Fibroblast of lung (primary cell): Measurements from ENCODE around the gene GABPB1. TPM values are rescaled to one million over a fixed set of nuclear protein-coding genes. Genes with fewer than 3 reads are reported as not detected.

Experiments used
- DNase-seq, 2 donors: peaks; one replicate each; pipeline versions ENCODE4 v3.0.0 to v3.0.0-alpha.2; 2010; ENCODE audit warnings: low read depth in 2 of 2
- H2AFZ ChIP-seq: 2 replicates; pipeline ENCODE4 v1.5.1; 2012; ENCODE audit warnings: low read length, control low read depth, inconsistent platforms
- H3K27ac ChIP-seq: 2 replicates; pipeline ENCODE4 v1.5.1; 2011; ENCODE audit warnings: low read length, control low read depth; ENCODE audit not compliant: insufficient read depth
- H3K27me3 ChIP-seq: 2 replicates; pipeline ENCODE4 v1.5.1; 2011; ENCODE audit warnings: mild to moderate bottlenecking, low read length; ENCODE audit not compliant: control insufficient read depth, insufficient read depth
- H3K36me3 ChIP-seq: 2 replicates; pipeline ENCODE4 v1.5.1; 2011; ENCODE audit warnings: low read length; ENCODE audit not compliant: control insufficient read depth, insufficient read depth
- H3K4me1 ChIP-seq: 2 replicates; pipeline ENCODE4 v1.5.1; 2011; ENCODE audit warnings: low read length; ENCODE audit not compliant: control insufficient read depth, insufficient read depth; ENCODE audit errors: extremely low read depth
- H3K4me2 ChIP-seq: 2 replicates; pipeline ENCODE4 v1.5.1; 2011; ENCODE audit warnings: low read length, control low read depth; ENCODE audit not compliant: insufficient read depth; ENCODE audit errors: extremely low read depth
- H3K4me3 ChIP-seq, 4 experiments: fragments of 200-600 bp in 1 of 4; sonication (generic) in 1 of 4; replicated peaks in 1 of 4; 2 replicates each; pipeline ENCODE4 v1.5.1; 2011 to 2016; ENCODE audit warnings: low read length in 4 of 4, low read depth in 3 of 4, mild to moderate bottlenecking in 3 of 4, control low read depth in 2 of 4, inconsistent platforms in 1 of 4, mixed read lengths in 1 of 4; ENCODE audit not compliant: insufficient read depth in 1 of 4; ENCODE audit errors: control extremely low read depth in 1 of 4
- H3K79me2 ChIP-seq: 2 replicates; pipeline ENCODE4 v1.5.1; 2012; ENCODE audit warnings: mild to moderate bottlenecking, low read length, inconsistent platforms; ENCODE audit not compliant: control insufficient read depth, insufficient read depth
- H3K9ac ChIP-seq: 2 replicates; pipeline ENCODE4 v1.5.1; 2011; ENCODE audit warnings: mild to moderate bottlenecking, low read length, control low read depth; ENCODE audit not compliant: insufficient read depth
- H3K9me3 ChIP-seq: 2 replicates; pipeline ENCODE4 v1.5.1; 2012; ENCODE audit warnings: low read depth, low read length; ENCODE audit not compliant: control insufficient read depth, insufficient read depth
- H4K20me1 ChIP-seq: 2 replicates; pipeline ENCODE4 v1.5.1; 2011; ENCODE audit warnings: low read length; ENCODE audit not compliant: control insufficient read depth, insufficient read depth; ENCODE audit errors: extremely low read depth
- CTCF ChIP-seq, 2 donors: IDR thresholded peaks in 1 of 2; conservative IDR thresholded peaks in 1 of 2; 1 replicate in 1 of 2; 2 replicates in 1 of 2; pipeline ENCODE4 v1.5.1; 2011 to 2012; ENCODE audit warnings: low read length in 2 of 2, control low read depth in 1 of 2, inconsistent platforms in 1 of 2, low read depth in 1 of 2, mild to moderate bottlenecking in 1 of 2
- EZH2 ChIP-seq: IDR thresholded peaks from 2 replicates; pipeline ENCODE4 v1.5.1; 2012; ENCODE audit warnings: low read length, control low read depth, mild to moderate bottlenecking; ENCODE audit errors: missing control alignments
- polyA plus RNA-seq, 2 donors: library from polyadenylated mRNA; depleted of rRNA in 1 of 2; stranded (reverse) in 1 of 2; unstranded in 1 of 2; fragments of >200 nt; gene quantifications; 2 replicates each; pipeline ENCODE4 v1.2.1, GENCODE V29; 2011 to 2012; ENCODE audit warnings: missing spikeins in 1 of 2
- total RNA-seq: library from RNA; depleted of rRNA; stranded (reverse); fragments of >200 nt; gene quantifications from 2 replicates; pipeline ENCODE4 v1.2.1, GENCODE V29; 2014

GABPB1 gene
- total and polyA plus RNA-seq, 2 donors (not counting 1 experiment from before 2014, with no cell fraction given) = 25.4 to 40.1 TPM

DNA sequence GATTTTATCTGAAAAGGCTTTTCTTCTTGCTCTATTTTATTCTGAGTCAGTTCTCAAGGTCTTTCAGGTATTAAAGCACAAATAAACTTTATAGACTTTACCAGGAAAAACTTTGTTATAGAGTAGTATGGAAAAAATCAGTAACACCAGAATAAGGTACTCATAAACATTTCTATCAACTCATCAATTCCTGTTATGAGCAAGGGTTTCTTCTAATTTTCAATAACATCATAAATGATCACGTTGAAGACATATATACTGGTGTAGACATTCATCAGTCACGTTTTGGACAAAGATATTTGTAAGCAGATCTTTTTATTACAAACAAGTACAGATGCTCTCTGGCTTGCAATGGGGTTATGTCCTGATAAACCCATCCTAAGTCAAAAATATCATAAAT is 79.9 kb downstream of the GABPB1 start:
- Histone ChIP-seq H3K27me3 (no peaks in the 10 kb centered on the region), H3K36me3 (no peaks in the 10 kb centered on the region), H3K4me1 (no peaks in the 10 kb centered on the region), H3K9me3 (no peaks in the 10 kb centered on the region), H3K4me2 (no peak overlapping the region), H3K79me2 (no peaks in the 10 kb centered on the region), H4K20me1 (no peaks in the 10 kb centered on the region), H3K4me3 (no peak overlapping the region), H3K27ac (no peak overlapping the region), H2AFZ (no peak overlapping the region), H3K9ac (no peak overlapping the region)
- DNase-seq = no peak
- no peak for TF ChIP-seq CTCF (conservative IDR thresholded peaks at IDR 0.05 in 1 of 2, IDR thresholded peaks at IDR 0.05 in 1 of 2; ENCODE audit: low read depth in 1 of 2, low read length in 2 of 2)
- TF ChIP-seq EZH2 = no peak

DNA sequence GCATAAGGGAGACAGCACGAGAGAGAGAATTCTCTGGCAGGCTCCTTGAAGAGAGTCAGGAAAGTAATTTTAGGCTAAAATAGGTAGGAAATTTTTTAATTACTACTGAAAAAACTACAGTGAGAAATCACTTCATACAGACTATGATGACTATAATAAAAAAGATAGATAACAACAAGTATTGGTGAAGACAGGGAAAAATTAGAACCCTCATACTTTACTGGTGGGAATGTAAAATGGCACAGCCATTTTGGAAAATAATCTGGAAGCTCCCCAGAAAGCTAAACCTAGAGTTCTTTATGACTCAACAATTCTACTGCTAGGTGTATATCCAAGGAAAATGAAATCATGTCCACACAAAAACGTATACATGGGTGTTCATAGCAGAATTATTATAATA is 87.4 kb downstream of the GABPB1 start:
- Histone ChIP-seq H3K4me3 (no peak overlapping the region), H3K9me3 (no peaks in the 10 kb centered on the region), H3K4me1 (no peaks in the 10 kb centered on the region), H4K20me1 (no peaks in the 10 kb centered on the region), H3K79me2 (no peaks in the 10 kb centered on the region), H3K9ac (no peak overlapping the region), H3K36me3 (no peaks in the 10 kb centered on the region), H3K27me3 (peaks cover under 1% of the 10 kb centered on the region), H3K4me2 (no peak overlapping the region), H2AFZ (no peak overlapping the region), H3K27ac (no peak overlapping the region)
- no peak for TF ChIP-seq EZH2
- no peak for TF ChIP-seq CTCF (conservative IDR thresholded peaks at IDR 0.05 in 1 of 2, IDR thresholded peaks at IDR 0.05 in 1 of 2; ENCODE audit: low read depth in 1 of 2, low read length in 2 of 2)
- no peak for DNase-seq

DNA sequence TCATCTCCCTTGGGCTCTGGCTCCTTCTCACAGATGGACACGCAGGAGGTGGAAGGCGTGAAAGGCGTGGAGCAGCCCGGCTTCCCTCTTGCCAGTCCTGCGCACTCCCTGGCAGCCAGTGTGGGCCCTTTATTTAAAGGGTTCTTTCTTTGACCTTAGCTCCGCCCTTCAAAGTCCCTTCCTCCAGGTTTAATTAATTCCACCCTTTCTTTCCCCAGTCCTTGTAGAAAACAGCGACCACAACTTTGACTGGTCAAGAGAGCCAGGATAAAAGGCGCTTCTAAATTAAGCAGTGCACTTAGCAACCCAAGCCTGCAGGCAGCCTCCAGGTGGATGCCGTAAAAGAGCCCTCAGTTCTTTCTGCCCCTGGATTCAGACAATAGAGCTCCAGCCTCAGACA is 89.4 kb downstream of the GABPB1 start, which contains the start of gene HDC:
TSS of gene HDC (minus strand) at position 107 of the 400 bp plus-strand sequence. CDS start at position 4, 103 bp downstream.
- Histone ChIP-seq H3K79me2 (no peaks in the 10 kb centered on the region), H3K4me3 (no peak within 1 kb of the TSS), H3K9ac (no peak within 1 kb of the TSS), H3K4me1 (no peaks in the 10 kb centered on the region), H3K27me3 (peaks cover 3% of the 10 kb centered on the region), H2AFZ (no peak within 1 kb of the TSS), H3K9me3 (no peaks in the 10 kb centered on the region), H3K27ac (no peak within 1 kb of the TSS), H3K36me3 (no peaks in the 10 kb centered on the region), H4K20me1 (no peaks in the 10 kb centered on the region), H3K4me2 (no peak within 1 kb of the TSS)
- TF ChIP-seq EZH2 = no peak
- TF ChIP-seq CTCF (conservative IDR thresholded peaks at IDR 0.05 in 1 of 2, IDR thresholded peaks at IDR 0.05 in 1 of 2; ENCODE audit: low read depth in 1 of 2, low read length in 2 of 2) = no peak
- no peak for DNase-seq
